Middle frontal gyrus (tissue), 1 donor: ENCODE measurements around the gene NGLY1.

Experiments
- DNase-seq: peaks from one replicate; pipeline ENCODE4 v3.0.0-alpha.2; 2015; ENCODE audit warnings: low spot score; ENCODE audit errors: extremely low spot score

NGLY1 gene

GRCh38 chr3:25783661-25784512 is 644 bp upstream of the NGLY1 start:
- DNase-seq = no peak

GRCh38 chr3:25782636-25782937 is 656 bp downstream of the NGLY1 start:
- no peak for DNase-seq

DNA sequence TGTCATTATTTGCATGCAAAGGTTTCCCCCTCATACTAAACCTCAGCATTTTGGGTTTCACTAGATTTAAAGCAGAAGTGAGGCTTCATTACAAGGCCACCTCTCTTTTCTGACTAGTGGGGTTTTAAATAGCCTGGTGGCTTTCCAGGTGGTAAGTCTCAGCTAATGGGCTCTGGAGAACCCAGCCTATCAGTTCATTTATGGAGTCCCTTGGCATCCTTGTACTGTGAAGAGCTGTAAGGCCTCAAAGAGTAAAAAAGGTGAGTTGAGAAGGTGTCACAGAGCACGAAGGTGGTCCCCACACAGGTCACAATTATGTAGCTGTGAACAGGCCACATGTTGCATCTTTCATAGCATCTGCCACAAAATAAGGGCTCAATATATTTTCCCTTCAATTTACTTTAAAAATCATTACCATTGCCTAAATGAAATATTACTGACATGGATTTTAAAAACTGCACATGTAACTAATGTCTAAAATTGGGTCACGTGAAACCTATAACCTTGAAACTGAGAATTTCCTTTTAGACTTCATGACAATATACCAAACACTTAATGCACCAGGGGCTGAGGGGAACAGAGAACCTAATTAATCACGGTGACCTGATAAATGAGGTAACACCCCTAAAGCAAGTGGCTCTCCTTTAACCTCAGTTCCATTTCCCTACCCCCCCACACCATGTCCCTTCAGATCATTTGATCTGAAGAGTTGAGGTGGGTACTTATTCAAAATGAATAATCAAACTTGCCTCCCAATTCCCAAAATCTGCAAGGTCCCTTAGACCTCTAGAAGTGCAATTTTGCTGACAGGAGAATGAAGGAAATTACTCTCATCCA is 1.3 kb downstream of the NGLY1 start:
- no peak for DNase-seq

- DNase-seq = no peak
These were observed 2.0 kb downstream of the NGLY1 start for GRCh38 chr3:25781145-25781757.

GRCh38 chr3:25780618-25781017 is 2.6 kb downstream of the NGLY1 start:
- DNase-seq = no peak

- DNase-seq = no peak
These were observed 7.3 kb downstream of the NGLY1 start for GRCh38 chr3:25775936-25776335.

DNA sequence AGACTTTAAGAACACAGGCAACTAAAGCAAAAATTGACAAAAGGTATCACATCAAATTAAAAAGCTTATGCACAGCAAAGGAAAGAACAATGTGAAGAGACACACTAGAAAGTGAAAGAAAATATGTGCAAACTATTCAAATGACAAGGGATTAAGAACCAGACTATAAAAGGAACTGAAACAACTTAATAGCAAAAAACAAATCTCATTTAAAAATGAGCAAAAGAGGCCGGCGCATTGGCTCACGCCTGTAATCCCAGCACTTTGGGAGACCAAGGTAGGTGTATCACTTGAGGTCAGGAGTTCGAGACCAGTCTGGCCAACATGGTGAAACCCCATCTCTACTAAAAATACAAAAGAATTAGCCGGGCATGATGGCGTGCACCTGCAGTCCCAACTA is 14.4 kb downstream of the NGLY1 start:
- no peak for DNase-seq

- no peak for DNase-seq
These were observed 31.5 kb downstream of the NGLY1 start for GRCh38 chr3:25751725-25752124.

- DNase-seq = no peak
These were observed 32.2 kb downstream of the NGLY1 start for GRCh38 chr3:25751048-25751447.

- DNase-seq = no peak
These were observed 34.1 kb downstream of the NGLY1 start for GRCh38 chr3:25749031-25749581.

GRCh38 chr3:25748189-25748588 is 35.1 kb downstream of the NGLY1 start:
- DNase-seq = no peak

DNA sequence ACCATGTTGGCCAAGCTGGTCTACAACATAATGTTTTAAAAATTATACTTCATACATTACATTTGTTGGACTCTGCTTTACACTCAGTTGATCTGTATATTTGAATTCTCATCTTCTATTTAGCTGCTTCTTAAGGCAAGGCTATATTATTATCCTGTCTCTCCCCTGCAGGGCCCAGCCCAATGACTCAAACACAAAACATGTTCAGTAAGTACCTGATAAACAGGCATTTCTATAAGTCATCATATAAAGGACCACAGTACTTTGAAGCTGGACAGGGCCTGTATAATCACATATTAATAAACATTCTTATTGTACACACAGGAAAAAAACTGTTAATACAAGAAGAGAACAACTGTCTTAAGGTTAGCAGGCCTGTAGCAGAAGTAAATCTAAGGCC is 36.2 kb downstream of the NGLY1 start:
- DNase-seq = no peak

- DNase-seq = no peak
These were observed 38.8 kb downstream of the NGLY1 start for GRCh38 chr3:25744470-25744869.

GRCh38 chr3:25728101-25728500 is 55.1 kb downstream of the NGLY1 start:
- DNase-seq = no peak

- DNase-seq = no peak
These were observed 55.9 kb downstream of the NGLY1 start for GRCh38 chr3:25727316-25727715.

DNA sequence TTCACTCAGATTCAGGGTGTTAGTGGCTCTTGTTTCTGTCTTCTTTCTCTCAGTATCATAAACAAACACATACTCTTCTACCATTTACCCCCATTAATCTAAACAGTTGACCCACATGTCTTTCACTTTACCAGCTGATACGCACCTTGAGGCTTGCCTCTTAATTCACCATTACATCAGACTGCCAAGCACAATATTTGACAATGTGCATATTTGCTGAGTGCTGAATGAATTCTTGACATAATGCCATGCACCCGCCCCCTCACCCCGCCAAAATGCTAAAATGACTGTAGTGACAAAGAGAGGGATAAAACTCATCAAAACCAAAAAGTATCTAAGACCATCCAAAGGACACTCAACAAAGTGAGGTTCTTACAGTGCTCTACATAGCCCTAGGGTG is 57.4 kb downstream of the NGLY1 start:
- DNase-seq = no peak

DNA sequence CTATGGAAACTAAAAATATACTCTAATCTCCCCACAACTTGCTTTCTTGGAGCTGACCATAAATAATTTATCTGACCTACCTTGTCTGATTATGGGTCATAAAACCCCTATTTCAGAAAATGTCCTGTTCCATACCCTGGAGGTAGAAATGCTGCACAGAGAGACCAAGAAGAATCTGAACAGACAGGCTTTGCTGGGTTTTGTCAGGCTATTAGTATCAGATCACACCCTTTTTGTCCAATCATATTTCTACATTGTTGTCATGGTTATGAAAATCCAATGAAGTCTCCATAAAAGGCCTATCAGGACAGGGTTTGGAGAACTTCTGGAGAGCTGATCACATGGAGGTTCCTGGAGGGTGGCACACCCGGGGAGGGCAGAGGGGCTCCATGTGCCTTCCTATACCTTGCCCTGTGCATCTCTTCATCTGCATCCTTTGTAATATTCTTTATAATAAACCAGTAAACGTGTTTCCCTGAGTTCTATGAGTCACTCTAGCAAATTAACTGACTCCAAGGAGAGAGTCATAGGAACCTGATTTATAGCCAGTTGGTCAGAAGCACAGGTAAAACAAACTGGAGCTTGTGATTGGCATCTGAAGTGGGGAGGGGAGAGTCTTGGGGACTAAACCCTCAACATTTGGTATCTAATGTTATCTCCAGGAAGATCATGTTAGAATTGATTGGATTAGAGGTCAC is 58.1 kb downstream of the NGLY1 start:
- no peak for DNase-seq

DNA sequence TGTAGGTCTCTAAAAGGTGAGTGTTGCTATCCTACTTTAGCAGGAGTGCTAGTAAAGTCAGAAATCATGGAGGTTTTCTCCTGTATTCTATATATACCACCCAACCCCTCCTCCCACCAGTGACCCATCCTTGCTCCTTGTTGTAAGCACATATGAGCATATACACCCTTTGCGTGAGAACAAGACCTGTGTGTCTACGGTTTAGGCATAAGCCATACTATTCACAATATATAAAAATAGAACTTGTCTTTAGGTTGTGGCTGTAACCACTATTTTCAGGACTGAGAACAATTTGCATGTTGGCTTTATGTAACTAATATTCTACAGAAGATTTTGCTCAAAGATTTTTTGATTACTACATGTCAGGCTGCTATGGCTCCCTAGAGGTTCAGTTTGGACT is 59.4 kb downstream of the NGLY1 start:
- no peak for DNase-seq

DNA sequence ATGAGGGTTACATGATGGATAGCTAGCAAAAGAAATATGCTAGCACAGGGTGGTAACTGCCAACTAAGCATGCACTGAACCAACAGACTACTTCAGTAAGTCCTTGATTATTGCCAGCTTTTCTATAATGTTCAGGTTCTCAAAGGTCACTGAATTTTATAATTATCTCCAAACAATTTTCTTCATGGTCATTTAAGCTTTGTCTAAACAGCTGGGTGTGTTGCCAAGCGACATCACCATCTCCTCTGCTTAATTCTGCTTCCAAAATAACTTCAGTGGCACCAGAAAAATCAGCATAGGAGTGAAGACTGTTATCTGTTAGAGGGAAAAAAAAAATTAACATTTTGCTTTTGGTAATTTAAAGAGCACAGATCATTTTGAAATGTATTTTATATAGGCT is 63.9 kb downstream of the NGLY1 start:
- no peak for DNase-seq

GRCh38 chr3:25713341-25713985 is 69.8 kb downstream of the NGLY1 start:
- no peak for DNase-seq

- DNase-seq = no peak
These were observed 72.2 kb downstream of the NGLY1 start for GRCh38 chr3:25711090-25711489.
